Neural cell (in vitro differentiated cells): Measurements from ENCODE around the gene IPPK. TPM values are rescaled to one million over a fixed set of nuclear protein-coding genes. Genes with fewer than 3 reads are reported as not detected.

Experiments
- H2AFZ ChIP-seq: fragments of 200-600, 300-800 bp; sonication (generic), shearing (Covaris generic); 2 replicates; pipeline ENCODE4 v1.6.0; 2014; ENCODE audit warnings: low read depth, mild to moderate bottlenecking, antibody characterized with exemption, low read length, moderate library complexity
- H3F3A ChIP-seq: fragments of 200-600 bp; shearing (Covaris generic); 2 replicates; pipeline ENCODE4 v1.6.1; 2016; ENCODE audit warnings: mild to moderate bottlenecking, moderate library complexity, mixed read lengths, antibody characterized with exemption, low read length; ENCODE audit not compliant: insufficient read depth, poor library complexity, severe bottlenecking
- H3K27ac ChIP-seq: fragments of 200-600, 300-800 bp; sonication (generic), shearing (Covaris generic); 2 replicates; pipeline ENCODE4 v1.5.1; 2014; ENCODE audit warnings: mild to moderate bottlenecking, low read length, moderate library complexity
- H3K27me3 ChIP-seq: fragments of 300-800, 200-600 bp; sonication (generic), shearing (Covaris generic); 2 replicates; pipeline ENCODE4 v1.6.0; 2014; ENCODE audit warnings: mild to moderate bottlenecking, low read depth, low read length, moderate library complexity; ENCODE audit not compliant: insufficient read depth
- H3K36me3 ChIP-seq: fragments of 300-800, 200-600 bp; sonication (generic), shearing (Covaris generic); 2 replicates; pipeline ENCODE4 v1.5.1; 2014; ENCODE audit warnings: mild to moderate bottlenecking, antibody characterized with exemption, low read length, moderate library complexity; ENCODE audit not compliant: insufficient read depth
- H3K4me2 ChIP-seq: fragments of 300-800, 200-600 bp; sonication (generic), shearing (Covaris generic); 2 replicates; pipeline ENCODE4 v1.6.0; 2014; ENCODE audit warnings: mild to moderate bottlenecking, low read length
- H3K4me3 ChIP-seq: fragments of 300-800, 200-600 bp; sonication (generic), shearing (Covaris generic); 2 replicates; pipeline ENCODE4 v1.5.1; 2014; ENCODE audit warnings: mild to moderate bottlenecking, low read length, moderate library complexity
- H3K79me2 ChIP-seq: fragments of 200-600 bp; shearing (Covaris generic); replicated peaks from 2 replicates; pipeline ENCODE4 v1.6.0; 2014; ENCODE audit warnings: mild to moderate bottlenecking, low read length, moderate library complexity; ENCODE audit not compliant: insufficient read depth
- H3K9ac ChIP-seq: fragments of 300-800, 200-600 bp; sonication (generic), shearing (Covaris generic); 2 replicates; pipeline ENCODE4 v1.6.1; 2016; ENCODE audit warnings: mild to moderate bottlenecking, low read length, mixed read lengths
- H3K9me2 ChIP-seq: fragments of 200-600 bp; shearing (Covaris generic); 2 replicates; pipeline ENCODE4 v1.6.1; 2016; ENCODE audit warnings: mild to moderate bottlenecking, low read length, mixed read lengths; ENCODE audit not compliant: insufficient read depth
- H3K9me3 ChIP-seq: fragments of 200-600, 300-800 bp; sonication (generic), shearing (Covaris generic); 2 replicates; pipeline ENCODE4 v1.6.1; 2016; ENCODE audit warnings: mild to moderate bottlenecking, mixed run types, low read length, moderate library complexity, mixed read lengths
- H4K20me1 ChIP-seq: fragments of 200-600 bp; shearing (Covaris generic); 2 replicates; pipeline ENCODE4 v1.6.1; 2016; ENCODE audit warnings: mild to moderate bottlenecking, mixed run types; ENCODE audit not compliant: insufficient read depth
- EP300 ChIP-seq: fragments of 450-650 bp; conservative IDR thresholded peaks from 2 replicates; pipeline ENCODE4 v1.6.1; 2014; ENCODE audit warnings: antibody characterized with exemption, mild to moderate bottlenecking, moderate library complexity; ENCODE audit not compliant: poor library complexity, severe bottlenecking
- EZH2 ChIP-seq: fragments of 200-600, 300-800 bp; shearing (Covaris generic), sonication (generic); IDR thresholded peaks from 2 replicates; pipeline ENCODE4 v1.6.1; 2014; ENCODE audit warnings: antibody characterized with exemption, low read length, borderline replicate concordance, mild to moderate bottlenecking; ENCODE audit not compliant: insufficient read depth, poor library complexity, severe bottlenecking
- MXI1 ChIP-seq: fragments of 450-650 bp; conservative IDR thresholded peaks from 2 replicates; pipeline ENCODE4 v1.6.1; 2014; ENCODE audit warnings: antibody characterized with exemption, mild to moderate bottlenecking; ENCODE audit not compliant: poor library complexity, severe bottlenecking
- POLR2AphosphoS5 ChIP-seq: IDR thresholded peaks from 2 replicates; pipeline ENCODE4 v1.6.1; 2012
- RAD21 ChIP-seq: fragments of 450-650 bp; conservative IDR thresholded peaks from 2 replicates; pipeline ENCODE4 v1.6.1; 2014; ENCODE audit warnings: antibody characterized with exemption, mild to moderate bottlenecking, moderate library complexity
- SMC3 ChIP-seq: fragments of 450-650 bp; conservative IDR thresholded peaks from 2 replicates; pipeline ENCODE4 v1.6.1; 2014; ENCODE audit warnings: antibody characterized with exemption, mild to moderate bottlenecking, moderate library complexity; ENCODE audit not compliant: poor library complexity
- TAF1 ChIP-seq: IDR thresholded peaks from 2 replicates; pipeline ENCODE4 v1.6.1; 2012; ENCODE audit warnings: low read depth
- polyA plus RNA-seq: library from polyadenylated mRNA; depleted of rRNA; stranded (reverse); fragments of >200 nt; gene quantifications from 2 replicates; pipeline ENCODE4 v1.2.3, GENCODE V29; 2014
- TF ChIP-seq, protein P1 (sequence below): IDR thresholded peaks from 2 replicates; pipeline ENCODE4 v1.6.1; 2012; ENCODE audit warnings: borderline replicate concordance
- TF ChIP-seq, protein P2 (sequence below): fragments of 450-650 bp; IDR thresholded peaks from 2 replicates; pipeline ENCODE4 v1.5.1; 2014; ENCODE audit warnings: antibody characterized with exemption, mild to moderate bottlenecking, moderate library complexity; ENCODE audit not compliant: poor library complexity, severe bottlenecking

The IPPK gene
- polyA plus RNA-seq, 1 donor from 2014 or later, result 34.3 TPM

DNA sequence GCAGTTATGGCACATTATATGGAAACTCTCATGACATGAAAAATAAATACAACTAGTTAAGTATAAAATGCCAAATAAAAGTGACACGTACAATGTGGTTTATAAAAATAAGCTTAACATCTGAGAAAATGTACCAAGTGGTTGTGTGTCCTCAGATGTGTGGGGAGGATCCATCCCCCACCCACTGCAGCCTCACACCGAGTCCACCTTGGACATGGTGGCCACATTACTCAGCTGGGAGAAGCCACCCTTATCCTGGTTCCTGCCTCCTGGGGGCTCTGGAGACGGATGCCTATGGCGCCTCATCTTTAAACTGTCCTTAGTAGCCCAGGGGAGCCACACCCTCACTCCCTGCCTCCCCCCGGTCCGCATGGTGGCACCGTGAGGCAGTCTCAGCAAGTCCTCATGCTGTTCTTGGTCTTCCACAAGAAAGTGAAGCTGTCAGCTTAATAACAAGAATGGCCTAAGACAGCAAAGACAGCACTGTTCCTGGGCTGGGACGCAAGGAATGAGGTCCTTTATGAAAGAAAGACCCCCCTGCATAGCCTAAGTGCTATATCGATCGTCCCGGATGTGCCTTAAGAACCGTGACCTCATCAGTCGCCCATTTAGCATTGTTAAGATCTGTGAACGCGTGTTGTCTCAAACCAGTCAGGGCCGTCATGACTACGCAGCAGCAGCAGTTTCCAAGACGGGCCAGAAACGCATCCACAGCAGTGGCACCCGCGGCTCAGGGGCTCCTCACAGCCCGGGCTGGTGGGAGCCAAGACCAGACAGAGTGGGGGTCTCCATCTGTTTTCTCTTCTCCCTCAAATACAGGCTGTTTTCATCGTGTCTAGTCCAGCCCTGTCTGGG, 56.4 kb downstream of the IPPK start:
- Histone ChIP-seq H3K27me3 (no peaks in the 10 kb centered on the region), H3K9me2 (no peaks in the 10 kb centered on the region), H3K79me2 (no peaks in the 10 kb centered on the region), H3K27ac (no peak overlapping the region), H3K9ac (no peak overlapping the region), H3K4me2 (no peak overlapping the region), H3F3A (no peaks in the 10 kb centered on the region), H3K4me3 (no peak overlapping the region), H2AFZ (no peak overlapping the region), H4K20me1 (no peaks in the 10 kb centered on the region), H3K9me3 (no peaks in the 10 kb centered on the region), H3K36me3 (no peaks in the 10 kb centered on the region)
- TF ChIP-seq POLR2AphosphoS5 (no peak), EZH2 (no peak), EP300 (no peak), RAD21 (no peak), SMC3 (no peak)

DNA sequence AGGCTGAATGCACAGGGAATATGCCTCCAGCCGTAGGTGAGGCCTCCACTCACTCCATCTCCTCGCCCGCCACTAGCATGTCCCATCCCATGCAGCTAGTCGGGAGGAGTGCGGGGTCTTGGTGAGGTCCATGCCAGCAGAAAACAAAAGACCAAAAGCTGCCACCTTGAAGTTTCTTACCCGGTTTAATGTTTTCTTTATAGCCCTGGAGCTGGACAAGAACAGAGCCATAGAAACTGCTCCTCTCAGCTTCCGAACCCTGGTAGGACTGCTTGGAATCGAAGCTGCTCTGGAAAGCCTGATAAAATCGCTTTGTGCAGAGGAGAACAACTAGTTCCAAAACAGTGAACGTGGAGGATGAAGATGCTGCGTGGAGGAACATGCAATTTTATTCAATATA, 57.1 kb downstream of the IPPK start:
- Histone ChIP-seq H3K4me3 (no peak overlapping the region), H3K9ac (no peak overlapping the region), H3K27ac (no peak overlapping the region), H3K79me2 (no peaks in the 10 kb centered on the region), H3K9me2 (no peaks in the 10 kb centered on the region), H2AFZ (no peak overlapping the region), H3K9me3 (no peaks in the 10 kb centered on the region), H3F3A (no peaks in the 10 kb centered on the region), H4K20me1 (no peaks in the 10 kb centered on the region), H3K36me3 (no peaks in the 10 kb centered on the region), H3K27me3 (no peaks in the 10 kb centered on the region), H3K4me2 (no peak overlapping the region)
- TF ChIP-seq TAF1, result no peak
- no peak for TF ChIP-seq SMC3
- no peak for TF ChIP-seq RAD21
- no peak for TF ChIP-seq MXI1
- TF ChIP-seq, protein P1, sequence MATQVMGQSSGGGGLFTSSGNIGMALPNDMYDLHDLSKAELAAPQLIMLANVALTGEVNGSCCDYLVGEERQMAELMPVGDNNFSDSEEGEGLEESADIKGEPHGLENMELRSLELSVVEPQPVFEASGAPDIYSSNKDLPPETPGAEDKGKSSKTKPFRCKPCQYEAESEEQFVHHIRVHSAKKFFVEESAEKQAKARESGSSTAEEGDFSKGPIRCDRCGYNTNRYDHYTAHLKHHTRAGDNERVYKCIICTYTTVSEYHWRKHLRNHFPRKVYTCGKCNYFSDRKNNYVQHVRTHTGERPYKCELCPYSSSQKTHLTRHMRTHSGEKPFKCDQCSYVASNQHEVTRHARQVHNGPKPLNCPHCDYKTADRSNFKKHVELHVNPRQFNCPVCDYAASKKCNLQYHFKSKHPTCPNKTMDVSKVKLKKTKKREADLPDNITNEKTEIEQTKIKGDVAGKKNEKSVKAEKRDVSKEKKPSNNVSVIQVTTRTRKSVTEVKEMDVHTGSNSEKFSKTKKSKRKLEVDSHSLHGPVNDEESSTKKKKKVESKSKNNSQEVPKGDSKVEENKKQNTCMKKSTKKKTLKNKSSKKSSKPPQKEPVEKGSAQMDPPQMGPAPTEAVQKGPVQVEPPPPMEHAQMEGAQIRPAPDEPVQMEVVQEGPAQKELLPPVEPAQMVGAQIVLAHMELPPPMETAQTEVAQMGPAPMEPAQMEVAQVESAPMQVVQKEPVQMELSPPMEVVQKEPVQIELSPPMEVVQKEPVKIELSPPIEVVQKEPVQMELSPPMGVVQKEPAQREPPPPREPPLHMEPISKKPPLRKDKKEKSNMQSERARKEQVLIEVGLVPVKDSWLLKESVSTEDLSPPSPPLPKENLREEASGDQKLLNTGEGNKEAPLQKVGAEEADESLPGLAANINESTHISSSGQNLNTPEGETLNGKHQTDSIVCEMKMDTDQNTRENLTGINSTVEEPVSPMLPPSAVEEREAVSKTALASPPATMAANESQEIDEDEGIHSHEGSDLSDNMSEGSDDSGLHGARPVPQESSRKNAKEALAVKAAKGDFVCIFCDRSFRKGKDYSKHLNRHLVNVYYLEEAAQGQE, result no peak
- TF ChIP-seq EZH2, result no peak
- TF ChIP-seq POLR2AphosphoS5, result no peak
- TF ChIP-seq EP300, result no peak
- TF ChIP-seq, protein P2, sequence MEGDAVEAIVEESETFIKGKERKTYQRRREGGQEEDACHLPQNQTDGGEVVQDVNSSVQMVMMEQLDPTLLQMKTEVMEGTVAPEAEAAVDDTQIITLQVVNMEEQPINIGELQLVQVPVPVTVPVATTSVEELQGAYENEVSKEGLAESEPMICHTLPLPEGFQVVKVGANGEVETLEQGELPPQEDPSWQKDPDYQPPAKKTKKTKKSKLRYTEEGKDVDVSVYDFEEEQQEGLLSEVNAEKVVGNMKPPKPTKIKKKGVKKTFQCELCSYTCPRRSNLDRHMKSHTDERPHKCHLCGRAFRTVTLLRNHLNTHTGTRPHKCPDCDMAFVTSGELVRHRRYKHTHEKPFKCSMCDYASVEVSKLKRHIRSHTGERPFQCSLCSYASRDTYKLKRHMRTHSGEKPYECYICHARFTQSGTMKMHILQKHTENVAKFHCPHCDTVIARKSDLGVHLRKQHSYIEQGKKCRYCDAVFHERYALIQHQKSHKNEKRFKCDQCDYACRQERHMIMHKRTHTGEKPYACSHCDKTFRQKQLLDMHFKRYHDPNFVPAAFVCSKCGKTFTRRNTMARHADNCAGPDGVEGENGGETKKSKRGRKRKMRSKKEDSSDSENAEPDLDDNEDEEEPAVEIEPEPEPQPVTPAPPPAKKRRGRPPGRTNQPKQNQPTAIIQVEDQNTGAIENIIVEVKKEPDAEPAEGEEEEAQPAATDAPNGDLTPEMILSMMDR, result no peak
